Measurements from ENCODE around the gene TMCO6.
"Not testable (repeated sequence)": the region's sequence is repeated elsewhere in the genome, so short reads cannot be mapped to it uniquely, and the experiment has no call there.

The TMCO6 gene

DNA sequence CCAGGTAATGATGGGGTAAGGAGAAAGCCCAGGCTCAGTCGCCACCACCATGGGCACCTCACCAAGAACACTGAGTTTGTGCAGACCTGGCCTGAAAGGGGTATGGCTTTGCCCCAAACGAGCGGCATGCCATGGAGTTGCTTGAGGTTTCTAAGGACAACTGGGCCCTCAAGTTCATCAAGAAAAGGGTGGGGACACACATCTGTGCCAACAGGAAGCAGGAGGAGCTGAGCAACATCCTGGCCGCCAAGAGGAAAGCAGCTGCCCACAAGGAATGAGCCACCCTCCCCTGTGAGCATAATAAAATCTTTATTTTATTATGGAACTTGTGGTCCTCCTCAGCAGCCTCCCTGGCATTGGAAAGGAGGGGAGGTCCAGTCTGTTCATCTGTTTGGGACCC lies 30.1 kb upstream of the TMCO6 start:
- ATAC-seq (ENCODE audit: low read depth) (peak; percentile 82), DNase-seq (ENCODE audit: low spot score) (no peak)
- Histone ChIP-seq H3K36me3 (ENCODE audit: low read depth) (no peaks in the 10 kb centered on the region), H3K9me3 (ENCODE audit: severe bottlenecking) (no peaks in the 10 kb centered on the region), H3K4me3 (ENCODE audit: severe bottlenecking) (no peak overlapping the region), H3K27ac (ENCODE audit: poor library complexity, severe bottlenecking) (no peak overlapping the region), H3K4me1 (ENCODE audit: insufficient read depth, poor library complexity, severe bottlenecking) (peaks cover 10% of the 10 kb centered on the region), H3K27me3 (ENCODE audit: insufficient read depth, poor library complexity, severe bottlenecking) (no peaks in the 10 kb centered on the region)
- TF ChIP-seq, protein P1, sequence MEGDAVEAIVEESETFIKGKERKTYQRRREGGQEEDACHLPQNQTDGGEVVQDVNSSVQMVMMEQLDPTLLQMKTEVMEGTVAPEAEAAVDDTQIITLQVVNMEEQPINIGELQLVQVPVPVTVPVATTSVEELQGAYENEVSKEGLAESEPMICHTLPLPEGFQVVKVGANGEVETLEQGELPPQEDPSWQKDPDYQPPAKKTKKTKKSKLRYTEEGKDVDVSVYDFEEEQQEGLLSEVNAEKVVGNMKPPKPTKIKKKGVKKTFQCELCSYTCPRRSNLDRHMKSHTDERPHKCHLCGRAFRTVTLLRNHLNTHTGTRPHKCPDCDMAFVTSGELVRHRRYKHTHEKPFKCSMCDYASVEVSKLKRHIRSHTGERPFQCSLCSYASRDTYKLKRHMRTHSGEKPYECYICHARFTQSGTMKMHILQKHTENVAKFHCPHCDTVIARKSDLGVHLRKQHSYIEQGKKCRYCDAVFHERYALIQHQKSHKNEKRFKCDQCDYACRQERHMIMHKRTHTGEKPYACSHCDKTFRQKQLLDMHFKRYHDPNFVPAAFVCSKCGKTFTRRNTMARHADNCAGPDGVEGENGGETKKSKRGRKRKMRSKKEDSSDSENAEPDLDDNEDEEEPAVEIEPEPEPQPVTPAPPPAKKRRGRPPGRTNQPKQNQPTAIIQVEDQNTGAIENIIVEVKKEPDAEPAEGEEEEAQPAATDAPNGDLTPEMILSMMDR (IDR thresholded peaks at IDR 0.05; ENCODE audit: poor library complexity, severe bottlenecking) = no peak

DNA sequence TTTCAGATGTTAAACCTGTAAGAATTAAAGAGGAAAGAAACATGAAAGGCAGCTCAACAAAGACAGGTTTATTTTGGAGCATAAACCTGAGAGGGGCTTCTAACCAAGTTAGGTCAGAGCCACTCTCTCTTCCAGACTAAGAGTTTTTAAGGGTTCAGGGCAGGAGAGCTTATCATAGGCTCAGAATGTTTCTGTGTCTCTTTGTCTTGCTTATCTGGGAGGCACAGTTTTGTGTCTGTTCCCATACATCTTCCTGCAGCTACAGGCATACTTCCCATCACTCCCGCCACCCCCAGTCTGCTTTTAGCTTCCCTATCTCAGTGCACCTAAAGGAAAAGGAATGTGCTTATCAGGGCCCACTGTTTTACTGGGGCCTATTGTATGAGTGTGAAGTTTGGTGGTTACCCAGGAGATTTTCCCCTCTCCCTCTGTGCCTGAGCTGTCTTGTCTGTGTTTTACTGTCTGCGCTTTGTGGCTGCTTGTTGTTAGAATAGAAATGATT lies 28.2 kb upstream of the TMCO6 start:
- peaks cover 10% of the 10 kb centered on the region for H3K4me1 ChIP-seq (ENCODE audit: insufficient read depth, poor library complexity, severe bottlenecking)
- TF ChIP-seq, protein P1 (IDR thresholded peaks at IDR 0.05; ENCODE audit: poor library complexity, severe bottlenecking) = no peak
- DNase-seq (ENCODE audit: low spot score) (no peak), ATAC-seq (ENCODE audit: low read depth) (no peak)
- H3K27ac ChIP-seq (ENCODE audit: poor library complexity, severe bottlenecking) = no peak overlapping the region
- no peaks in the 10 kb centered on the region for H3K27me3 ChIP-seq (ENCODE audit: insufficient read depth, poor library complexity, severe bottlenecking)
- no peaks in the 10 kb centered on the region for H3K36me3 ChIP-seq (ENCODE audit: low read depth)
- no peaks in the 10 kb centered on the region for H3K9me3 ChIP-seq (ENCODE audit: severe bottlenecking)
- no peak overlapping the region for H3K4me3 ChIP-seq (ENCODE audit: severe bottlenecking)

DNA sequence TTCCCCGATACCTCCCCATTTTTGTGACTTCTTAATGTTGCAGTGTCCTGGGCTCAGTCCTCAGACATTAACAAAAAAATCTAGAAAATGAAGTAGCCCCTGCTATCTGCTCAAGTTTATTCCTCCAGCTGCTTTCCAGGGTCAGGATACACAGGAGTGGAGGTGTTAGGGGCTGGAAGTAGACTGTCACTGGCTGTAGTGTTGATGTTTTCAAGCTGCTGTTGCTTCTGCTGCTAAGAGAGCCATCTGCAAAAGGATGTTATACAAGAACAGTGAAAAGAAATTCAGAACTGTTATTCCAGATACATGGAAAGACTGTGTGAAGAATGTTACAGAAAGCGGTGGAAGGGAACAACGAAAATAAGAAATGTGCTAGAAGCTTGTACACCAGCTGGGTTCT lies 16.9 kb upstream of the TMCO6 start:
- ATAC-seq (ENCODE audit: low read depth) = no peak
- no peak for DNase-seq (ENCODE audit: low spot score)
- Histone ChIP-seq H3K9me3 (ENCODE audit: severe bottlenecking) (peaks cover 7% of the 10 kb centered on the region), H3K27ac (ENCODE audit: poor library complexity, severe bottlenecking) (no peak overlapping the region), H3K4me1 (ENCODE audit: insufficient read depth, poor library complexity, severe bottlenecking) (no peaks in the 10 kb centered on the region), H3K36me3 (ENCODE audit: low read depth) (no peaks in the 10 kb centered on the region), H3K4me3 (ENCODE audit: severe bottlenecking) (no peak overlapping the region), H3K27me3 (ENCODE audit: insufficient read depth, poor library complexity, severe bottlenecking) (no peaks in the 10 kb centered on the region)
- TF ChIP-seq, protein P1 (IDR thresholded peaks at IDR 0.05; ENCODE audit: poor library complexity, severe bottlenecking) = no peak

DNA sequence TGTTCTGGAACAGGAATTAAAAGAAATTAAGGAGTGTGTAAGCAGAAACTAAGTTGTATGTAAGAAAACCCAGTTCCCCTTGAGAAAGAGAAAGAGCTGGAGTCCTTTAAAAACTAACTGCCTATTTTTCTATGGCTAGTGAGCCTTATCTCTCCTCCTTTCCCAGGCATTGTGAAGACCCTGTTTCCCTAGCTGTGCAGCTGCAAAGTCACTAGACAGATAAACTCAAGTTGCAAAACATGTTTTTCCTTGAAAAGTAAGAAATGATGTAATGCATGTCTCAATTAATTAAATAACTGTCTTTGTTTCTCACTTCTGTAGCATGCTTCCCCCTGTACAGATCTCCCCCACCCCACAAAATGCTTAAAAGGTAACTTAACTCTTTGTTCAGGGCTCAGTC lies 16.2 kb upstream of the TMCO6 start:
- not testable (repeated sequence) for ATAC-seq (ENCODE audit: low read depth); H3K27ac ChIP-seq (ENCODE audit: poor library complexity, severe bottlenecking); H3K27me3 ChIP-seq (ENCODE audit: insufficient read depth, poor library complexity, severe bottlenecking); DNase-seq (ENCODE audit: low spot score); H3K4me3 ChIP-seq (ENCODE audit: severe bottlenecking); H3K4me1 ChIP-seq (ENCODE audit: insufficient read depth, poor library complexity, severe bottlenecking); H3K36me3 ChIP-seq (ENCODE audit: low read depth)
- H3K9me3 ChIP-seq (ENCODE audit: severe bottlenecking) = peaks cover 13% of the 10 kb centered on the region

DNA sequence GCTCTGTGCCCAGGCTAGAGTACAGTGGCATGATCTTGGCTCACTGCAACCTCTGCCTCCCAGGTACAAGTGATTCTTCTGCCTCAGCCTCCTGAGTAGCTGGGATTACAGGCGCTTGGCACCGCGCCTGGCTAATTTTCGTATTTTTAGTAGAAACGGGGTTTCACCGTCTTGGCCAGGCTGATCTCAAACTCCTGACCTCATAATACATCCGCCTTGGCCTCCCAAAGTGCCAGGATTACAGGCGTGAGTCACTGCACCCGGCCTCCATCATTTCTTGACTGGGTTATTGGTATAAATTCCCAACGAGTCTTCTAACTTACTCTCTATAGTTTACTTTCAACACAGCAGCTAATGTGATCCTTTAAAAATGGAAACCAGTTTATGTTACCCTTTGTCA lies 14.4 kb upstream of the TMCO6 start:
- H3K27ac ChIP-seq (ENCODE audit: poor library complexity, severe bottlenecking); H3K4me1 ChIP-seq (ENCODE audit: insufficient read depth, poor library complexity, severe bottlenecking); H3K27me3 ChIP-seq (ENCODE audit: insufficient read depth, poor library complexity, severe bottlenecking); ATAC-seq (ENCODE audit: low read depth); DNase-seq (ENCODE audit: low spot score); H3K36me3 ChIP-seq (ENCODE audit: low read depth); H3K4me3 ChIP-seq (ENCODE audit: severe bottlenecking): not testable (repeated sequence)
- H3K9me3 ChIP-seq (ENCODE audit: severe bottlenecking) = peaks cover 20% of the 10 kb centered on the region

DNA sequence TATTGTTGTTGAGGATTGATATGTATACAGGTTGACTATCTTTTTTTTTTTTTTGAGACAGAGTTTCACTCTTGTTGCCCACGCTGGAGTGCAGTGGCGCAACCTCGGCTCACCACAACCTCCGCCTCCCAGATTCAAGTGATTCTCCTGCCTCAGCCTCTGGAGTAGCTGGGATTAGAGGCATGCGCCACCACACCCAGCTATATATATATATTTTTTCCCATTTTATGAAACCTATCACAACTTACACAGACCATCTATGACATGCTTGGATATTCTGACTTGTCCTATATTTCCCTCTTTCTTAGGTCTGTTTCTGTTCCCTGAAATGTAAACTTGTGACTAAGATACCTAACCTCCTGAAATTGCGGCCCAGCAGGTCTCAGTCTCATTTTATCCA lies 11.3 kb upstream of the TMCO6 start:
- Histone ChIP-seq H3K27me3 (ENCODE audit: insufficient read depth, poor library complexity, severe bottlenecking) (no peaks in the 10 kb centered on the region), H3K27ac (ENCODE audit: poor library complexity, severe bottlenecking) (no peak overlapping the region), H3K9me3 (ENCODE audit: severe bottlenecking) (peaks cover 20% of the 10 kb centered on the region), H3K4me3 (ENCODE audit: severe bottlenecking) (no peak overlapping the region), H3K36me3 (ENCODE audit: low read depth) (no peaks in the 10 kb centered on the region), H3K4me1 (ENCODE audit: insufficient read depth, poor library complexity, severe bottlenecking) (no peaks in the 10 kb centered on the region)
- no peak for DNase-seq (ENCODE audit: low spot score)
- no peak for ATAC-seq (ENCODE audit: low read depth)
- TF ChIP-seq, protein P1 (IDR thresholded peaks at IDR 0.05; ENCODE audit: poor library complexity, severe bottlenecking) = no peak

All from RWPE2 (cell line).